NCI-H510A treated with DMSO at 0.1 percent for 48 hours (cell line): ENCODE data around the gene ATF5.

Experiments
- DNase-seq: peaks from one replicate; lab custom pipeline; 2025; lab: John Stamatoyannopoulos, UW

ATF5 gene

DNA sequence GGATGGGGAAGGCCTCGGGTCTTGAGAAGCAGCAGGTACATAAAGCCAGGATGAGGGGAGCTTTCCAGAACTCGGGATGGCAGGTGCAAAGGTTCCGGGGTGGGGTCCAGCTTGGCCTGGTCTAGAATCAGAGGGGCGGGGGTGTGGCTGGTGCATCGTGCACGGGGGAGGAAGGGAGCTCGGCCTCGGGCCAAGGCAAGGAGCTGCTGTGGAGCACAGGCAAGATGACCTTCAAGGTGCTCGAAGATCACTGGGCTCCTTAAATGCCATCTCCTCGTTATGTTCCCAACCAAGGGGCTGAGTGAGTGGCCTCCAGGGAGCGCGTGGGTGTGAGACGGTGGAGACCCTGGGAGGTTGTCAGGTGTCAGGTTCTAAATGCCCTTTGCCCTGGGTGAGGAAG lies 48.1 kb downstream of the ATF5 start:
- DNase-seq = no peak

DNA sequence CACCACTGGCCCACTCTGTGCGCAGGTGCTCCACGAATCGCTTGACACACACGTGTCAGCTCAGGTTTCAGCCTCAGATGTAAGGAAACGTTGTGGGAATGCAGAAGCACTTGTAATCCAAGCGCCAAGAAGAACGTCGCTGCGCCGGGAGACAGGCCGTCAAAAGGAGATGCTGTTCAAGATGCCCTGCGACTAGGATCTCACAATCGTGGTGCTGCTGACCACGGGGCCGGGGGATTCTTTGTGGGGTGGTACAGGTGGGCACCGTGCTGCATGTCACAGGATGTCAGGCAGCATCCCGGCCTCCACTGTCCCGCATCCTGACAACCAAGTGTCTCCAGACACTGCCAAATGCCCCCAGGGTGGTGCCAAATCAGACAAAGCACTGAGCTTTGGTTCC lies 48.9 kb downstream of the ATF5 start:
- DNase-seq = no peak

- no peak for DNase-seq
Observed at GRCh38 chr19:49978324-49978723, 49.3 kb downstream of the ATF5 start.

GRCh38 chr19:49981603-49982593 lies 52.9 kb downstream of the ATF5 start:
- no peak for DNase-seq
